HEK293T (cell line): Measurements from ENCODE around the gene C6orf62.
"Not testable (repeated sequence)": the region's sequence is repeated elsewhere in the genome, so short reads cannot be mapped to it uniquely, and the experiment has no call there.

Source experiments
- ARNT ChIP-seq: fragments of 450-650 bp; IDR thresholded peaks from 2 replicates; pipeline ENCODE4 v1.6.1; 2017; ENCODE audit warnings: mild to moderate bottlenecking
- BHLHE40 ChIP-seq: fragments of 450-650 bp; IDR thresholded peaks from 2 replicates; pipeline ENCODE4 v1.6.1; 2016; ENCODE audit warnings: mild to moderate bottlenecking, moderate library complexity, borderline replicate concordance
- ELF4 ChIP-seq: fragments of 450-650 bp; IDR thresholded peaks from 2 replicates; pipeline ENCODE4 v1.6.1; 2017; ENCODE audit warnings: antibody characterized with exemption
- FOXA1 ChIP-seq: fragments of 450-650 bp; IDR thresholded peaks from 2 replicates; pipeline ENCODE4 v1.6.1; 2016; ENCODE audit warnings: mild to moderate bottlenecking
- FOXK2 ChIP-seq: fragments of 450-650 bp; IDR thresholded peaks from 2 replicates; pipeline ENCODE4 v1.6.1; 2016; ENCODE audit warnings: mild to moderate bottlenecking
- HDGF ChIP-seq: fragments of 450-650 bp; IDR thresholded peaks from 2 replicates; pipeline ENCODE4 v1.6.1; 2017; ENCODE audit warnings: antibody characterized with exemption, borderline replicate concordance
- L3MBTL2 ChIP-seq: fragments of 450-650 bp; conservative IDR thresholded peaks from 2 replicates; pipeline ENCODE4 v1.6.1; 2016; ENCODE audit warnings: mild to moderate bottlenecking
- NFRKB ChIP-seq: fragments of 450-650 bp; IDR thresholded peaks from 2 replicates; pipeline ENCODE4 v1.6.1; 2016; ENCODE audit warnings: mild to moderate bottlenecking, moderate library complexity
- PKNOX1 ChIP-seq: fragments of 450-650 bp; IDR thresholded peaks from 2 replicates; pipeline ENCODE4 v1.6.1; 2016
- SP1 ChIP-seq: fragments of 450-650 bp; IDR thresholded peaks from 2 replicates; pipeline ENCODE4 v1.6.1; 2017
- SUZ12 ChIP-seq: fragments of 450-650 bp; IDR thresholded peaks from 2 replicates; pipeline ENCODE4 v1.6.1; 2016; ENCODE audit warnings: mild to moderate bottlenecking
- TARDBP ChIP-seq: fragments of 450-650 bp; IDR thresholded peaks from 2 replicates; pipeline ENCODE4 v1.6.1; 2016
- ZNF384 ChIP-seq: fragments of 450-650 bp; IDR thresholded peaks from 2 replicates; pipeline ENCODE4 v1.6.1; 2016

GRCh38 chr6:24765968-24766367 is 47.0 kb upstream of the C6orf62 start:
- TF ChIP-seq TARDBP, SUZ12, FOXA1, HDGF, SP1, PKNOX1, NFRKB, ELF4, L3MBTL2, ZNF384, BHLHE40, ARNT, FOXK2: not testable (repeated sequence)
